H1 (cell line): ENCODE results near the gene MYL5. TPM values are rescaled to one million over a fixed set of nuclear protein-coding genes. Genes with fewer than 3 reads are reported as not detected.
"Not testable (repeated sequence)": the region's sequence is repeated elsewhere in the genome, so short reads cannot be mapped to it uniquely, and the experiment has no call there.

Source experiments
- CTCF ChIA-PET: fragments of 300-600 bp; sonication (Branson Sonifier 250); formaldehyde crosslinking; loops from one replicate; lab custom pipeline; 2021; ENCODE audit not compliant: partially characterized antibody; lab: Charles Lee
- POLR2A ChIA-PET: fragments of 300-600 bp; sonication (Branson Sonifier 250); formaldehyde crosslinking; loops from one replicate; lab custom pipeline; 2021; ENCODE audit warnings: inconsistent platforms; ENCODE audit not compliant: partially characterized antibody; lab: Charles Lee
- DNase-seq, 2 experiments: peaks; one replicate each; pipeline versions ENCODE4 v3.0.0 to v3.0.0-alpha.2; 2010 to 2022; ENCODE audit warnings: low spot score in 2 of 2, low read depth in 1 of 2, mixed read lengths in 1 of 2
- FAIRE-seq: peaks from 2 replicates; lab custom pipeline; 2011; peaks lifted over from hg19 to GRCh38; lab: Jason Lieb, UNC
- H2AFZ ChIP-seq: 2 replicates; pipeline ENCODE4 v1.8.1; 2012; ENCODE audit warnings: low read length, inconsistent platforms
- H2AK5ac ChIP-seq: 2 replicates; pipeline ENCODE4 v1.6.1; 2013; ENCODE audit warnings: low read depth, low read length
- H2BK120ac ChIP-seq: replicated peaks from 2 replicates; pipeline ENCODE3; 2013; ENCODE audit warnings: low read depth, low read length, inconsistent platforms
- H2BK12ac ChIP-seq: 2 replicates; pipeline ENCODE4 v1.6.1; 2013; ENCODE audit warnings: low read depth, low read length
- H2BK15ac ChIP-seq: 2 replicates; pipeline ENCODE4 v1.6.1; 2013; ENCODE audit warnings: low read length
- H2BK20ac ChIP-seq: 2 replicates; pipeline ENCODE4 v1.6.1; 2013; ENCODE audit warnings: low read length
- H2BK5ac ChIP-seq: 2 replicates; pipeline ENCODE4 v1.6.1; 2013; ENCODE audit warnings: low read depth, low read length
- H3K14ac ChIP-seq: 2 replicates; pipeline ENCODE4 v1.6.1; 2013; ENCODE audit warnings: inconsistent platforms; ENCODE audit not compliant: insufficient read length
- H3K18ac ChIP-seq: 2 replicates; pipeline ENCODE4 v1.6.1; 2013; ENCODE audit warnings: low read length; ENCODE audit errors: extremely low read depth
- H3K23ac ChIP-seq: 2 replicates; pipeline ENCODE4 v1.6.1; 2013; ENCODE audit warnings: inconsistent platforms; ENCODE audit not compliant: insufficient read length
- H3K23me2 ChIP-seq: 2 replicates; pipeline ENCODE4 v1.6.1; 2013; ENCODE audit warnings: low read depth, low read length
- H3K27ac ChIP-seq: 2 replicates; pipeline ENCODE4 v1.6.1; 2011; ENCODE audit warnings: low read depth, low read length, inconsistent platforms
- H3K27me3 ChIP-seq, 4 experiments: replicated peaks in 1 of 4; 1 replicate in 1 of 4; 2 replicates in 3 of 4; pipeline versions ENCODE4 v1.6.1 to v1.8.1; 2011 to 2013; ENCODE audit warnings: low read length in 3 of 4, mild to moderate bottlenecking in 3 of 4, inconsistent platforms in 2 of 4, mixed read lengths in 2 of 4, moderate library complexity in 1 of 4; ENCODE audit not compliant: control insufficient read depth in 3 of 4, insufficient read depth in 3 of 4; ENCODE audit errors: extremely low read depth in 1 of 4
- H3K36me3 ChIP-seq, 4 experiments: 2 replicates each; pipeline versions ENCODE4 v1.6.1 to v1.8.1; 2011 to 2013; ENCODE audit warnings: mild to moderate bottlenecking in 4 of 4, low read length in 3 of 4, moderate library complexity in 2 of 4, control low read depth in 1 of 4, inconsistent platforms in 1 of 4; ENCODE audit not compliant: insufficient read depth in 4 of 4, control insufficient read depth in 2 of 4
- H3K4ac ChIP-seq: replicated peaks from 2 replicates; pipeline ENCODE3; 2013; ENCODE audit warnings: low read length, low read depth, mixed read lengths, inconsistent platforms; ENCODE audit not compliant: insufficient read length
- H3K4me1 ChIP-seq, 4 experiments: replicated peaks in 1 of 4; 1 replicate in 1 of 4; 2 replicates in 3 of 4; pipeline versions ENCODE4 v1.6.1 to v1.8.1; 2011 to 2013; ENCODE audit warnings: low read length in 3 of 4, inconsistent platforms in 2 of 4, mixed read lengths in 1 of 4; ENCODE audit not compliant: insufficient read depth in 4 of 4, control insufficient read depth in 3 of 4
- H3K4me2 ChIP-seq, 2 experiments: 2 replicates each; pipeline versions ENCODE4 v1.6.1 to v1.8.1; 2011 to 2013; ENCODE audit warnings: low read depth in 2 of 2, low read length in 2 of 2, control low read depth in 1 of 2, inconsistent platforms in 1 of 2, mild to moderate bottlenecking in 1 of 2; ENCODE audit not compliant: insufficient read depth in 1 of 2
- H3K4me3 ChIP-seq, 4 experiments: fragments of 200-600, 300-600 bp in 1 of 4; sonication (generic), shearing (Covaris generic), sonication (Bioruptor Twin) in 1 of 4; 2 replicates each; pipeline versions ENCODE4 v1.5.1 to v1.8.1; 2011 to 2016; ENCODE audit warnings: low read length in 4 of 4, low read depth in 3 of 4, control low read depth in 2 of 4, inconsistent platforms in 2 of 4, mild to moderate bottlenecking in 2 of 4, mixed read lengths in 1 of 4, moderate library complexity in 1 of 4; ENCODE audit not compliant: insufficient read depth in 2 of 4; ENCODE audit errors: extremely low read depth in 1 of 4
- H3K56ac ChIP-seq: replicated peaks from 2 replicates; pipeline ENCODE3; 2013; ENCODE audit warnings: low read depth, mild to moderate bottlenecking, mixed read lengths, low read length, inconsistent platforms; ENCODE audit not compliant: insufficient read length
- H3K79me1 ChIP-seq: 2 replicates; pipeline ENCODE4 v1.6.1; 2013; ENCODE audit warnings: low read depth, low read length, control low read depth
- H3K79me2 ChIP-seq, 2 experiments: 2 replicates each; pipeline versions ENCODE4 v1.6.1 to v1.8.1; 2012 to 2013; ENCODE audit warnings: low read length in 2 of 2, mild to moderate bottlenecking in 2 of 2, inconsistent platforms in 1 of 2; ENCODE audit not compliant: insufficient read depth in 2 of 2, control insufficient read depth in 1 of 2
- H3K9ac ChIP-seq, 4 experiments: replicated peaks in 1 of 4; 1 replicate in 1 of 4; 2 replicates in 3 of 4; pipeline versions ENCODE4 v1.6.1 to v1.8.1; 2011 to 2013; ENCODE audit warnings: low read depth in 3 of 4, low read length in 3 of 4, control low read depth in 2 of 4, mild to moderate bottlenecking in 2 of 4, moderate library complexity in 2 of 4, inconsistent platforms in 1 of 4; ENCODE audit errors: extremely low read depth in 1 of 4
- H3K9me3 ChIP-seq, 2 experiments: 2 replicates each; pipeline versions ENCODE4 v1.6.1 to v1.8.1; 2012 to 2013; ENCODE audit warnings: mild to moderate bottlenecking in 2 of 2, moderate library complexity in 2 of 2, control low read depth in 1 of 2, inconsistent platforms in 1 of 2, low read depth in 1 of 2, low read length in 1 of 2, mixed read lengths in 1 of 2; ENCODE audit not compliant: insufficient read depth in 2 of 2
- H4K20me1 ChIP-seq, 2 experiments: replicated peaks in 1 of 2; 2 replicates each; pipeline versions ENCODE3 to v1.8.1; 2011 to 2013; ENCODE audit warnings: inconsistent platforms in 2 of 2, low read length in 2 of 2, mild to moderate bottlenecking in 1 of 2; ENCODE audit not compliant: insufficient read depth in 2 of 2, control insufficient read depth in 1 of 2
- H4K5ac ChIP-seq: 2 replicates; pipeline ENCODE4 v1.6.1; 2013; ENCODE audit warnings: low read length, low read depth, mixed read lengths, inconsistent platforms; ENCODE audit not compliant: insufficient read length
- H4K8ac ChIP-seq: 2 replicates; pipeline ENCODE4 v1.8.0; 2013; ENCODE audit warnings: mild to moderate bottlenecking, moderate library complexity, low read length, inconsistent platforms; ENCODE audit not compliant: insufficient read depth; ENCODE audit errors: extremely low read depth
- H4K91ac ChIP-seq: replicated peaks from 2 replicates; pipeline ENCODE3; 2013; ENCODE audit warnings: low read length, mixed read lengths, inconsistent platforms; ENCODE audit not compliant: insufficient read length
- CEBPB ChIP-seq: IDR thresholded peaks from 2 replicates; pipeline ENCODE4 v1.6.1; 2012; ENCODE audit warnings: low read depth, low read length
- KDM5A ChIP-seq: fragments of 200-600 bp; IDR thresholded peaks from 2 replicates; pipeline ENCODE4 v1.7.1; 2012; ENCODE audit warnings: mild to moderate bottlenecking, low read length, inconsistent platforms, mixed read lengths
- SIN3A ChIP-seq, 2 experiments: IDR thresholded peaks in 1 of 2; conservative IDR thresholded peaks in 1 of 2; 2 replicates each; pipeline ENCODE4 v1.6.1; 2011 to 2012; ENCODE audit warnings: low read length in 2 of 2, improper control_type of control experiment in 1 of 2, low read depth in 1 of 2, mild to moderate bottlenecking in 1 of 2
- TEAD4 ChIP-seq: IDR thresholded peaks from 2 replicates; pipeline ENCODE4 v1.6.1; 2012; ENCODE audit warnings: low read depth, low read length, inconsistent platforms, mixed read lengths
- WGBS, 2 experiments: shearing (Covaris generic) in 1 of 2; methylation state at CpG; one replicate each; pipeline versions ENCODE4 v1.1.6 to v1.1.7; 2013 to 2015; ENCODE audit warnings: low lambda C conversion rate in 2 of 2, mixed read lengths in 2 of 2, inconsistent platforms in 1 of 2, low coverage in 1 of 2, missing lambda C conversion rate in 1 of 2; ENCODE audit not compliant: insufficient replicate concordance in 2 of 2, insufficient coverage in 1 of 2, insufficient read length in 1 of 2; ENCODE audit errors: extremely low coverage in 1 of 2, missing lambda C conversion rate in 1 of 2; 5-methylcytosine and 5-hydroxymethylcytosine counted together
- polyA plus RNA-seq, 7 experiments: library from polyadenylated mRNA; depleted of rRNA in 3 of 7; stranded (reverse) in 5 of 7; unstranded in 2 of 7; fragments of >200 nt in 5 of 7; fragments of 200-250 nt in 2 of 7; gene quantifications; 1 replicate in 5 of 7; 2 replicates in 1 of 7; 4 replicates in 1 of 7; pipeline versions ENCODE4 v1.2.1 to v1.2.3, GENCODE V29; 2011 to 2013; ENCODE audit warnings: missing spikeins in 2 of 7, mixed read lengths in 2 of 7
- total RNA-seq: library from RNA; stranded (reverse); fragmentation: NEBNext Ultra II Directional; extraction: Animal tissue kit (Norgen Biotek cat#: 25700); gene quantifications from 2 replicates; pipeline ENCODE4 v1.2.1, GENCODE V29; 2021
- TF ChIP-seq, protein P1 (sequence below): IDR thresholded peaks from 2 replicates; pipeline ENCODE4 v1.6.1; 2011; ENCODE audit warnings: low read length, improper control_type of control experiment

MYL5 gene
- total and polyA plus RNA-seq, 2 of the 8 experiments (the other 6 are each of a cell fraction or from before 2014, with no cell fraction given) = 5.7 to 6.8 TPM

DNA sequence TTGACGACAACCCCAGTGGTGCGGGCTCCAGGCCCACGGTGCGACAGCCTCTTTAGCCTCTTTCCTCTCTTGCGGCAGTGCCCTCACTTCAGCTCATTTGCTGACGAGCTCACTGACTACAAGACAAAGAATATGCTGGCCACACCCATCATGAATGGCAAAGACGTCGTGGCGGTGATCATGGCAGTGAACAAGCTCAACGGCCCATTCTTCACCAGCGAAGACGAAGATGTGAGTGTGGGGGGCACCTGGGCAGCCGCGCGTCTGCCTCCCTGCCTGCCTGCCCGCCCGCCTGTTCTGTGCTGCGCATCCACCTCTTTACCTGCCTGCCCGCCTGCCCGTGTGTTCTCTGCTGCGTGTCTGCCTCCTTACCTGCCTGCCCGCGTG, 39.8 kb upstream of the MYL5 start (continued):
- TF ChIP-seq, protein P1, sequence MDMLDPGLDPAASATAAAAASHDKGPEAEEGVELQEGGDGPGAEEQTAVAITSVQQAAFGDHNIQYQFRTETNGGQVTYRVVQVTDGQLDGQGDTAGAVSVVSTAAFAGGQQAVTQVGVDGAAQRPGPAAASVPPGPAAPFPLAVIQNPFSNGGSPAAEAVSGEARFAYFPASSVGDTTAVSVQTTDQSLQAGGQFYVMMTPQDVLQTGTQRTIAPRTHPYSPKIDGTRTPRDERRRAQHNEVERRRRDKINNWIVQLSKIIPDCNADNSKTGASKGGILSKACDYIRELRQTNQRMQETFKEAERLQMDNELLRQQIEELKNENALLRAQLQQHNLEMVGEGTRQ = no peak
- no peak for TF ChIP-seq SIN3A (conservative IDR thresholded peaks at IDR 0.05 in 1 of 2, IDR thresholded peaks at IDR 0.05 in 1 of 2; ENCODE audit: low read depth in 1 of 2, low read length in 2 of 2)
- no peak for TF ChIP-seq CEBPB
- no peak for TF ChIP-seq TEAD4
- no peak for TF ChIP-seq KDM5A

DNA sequence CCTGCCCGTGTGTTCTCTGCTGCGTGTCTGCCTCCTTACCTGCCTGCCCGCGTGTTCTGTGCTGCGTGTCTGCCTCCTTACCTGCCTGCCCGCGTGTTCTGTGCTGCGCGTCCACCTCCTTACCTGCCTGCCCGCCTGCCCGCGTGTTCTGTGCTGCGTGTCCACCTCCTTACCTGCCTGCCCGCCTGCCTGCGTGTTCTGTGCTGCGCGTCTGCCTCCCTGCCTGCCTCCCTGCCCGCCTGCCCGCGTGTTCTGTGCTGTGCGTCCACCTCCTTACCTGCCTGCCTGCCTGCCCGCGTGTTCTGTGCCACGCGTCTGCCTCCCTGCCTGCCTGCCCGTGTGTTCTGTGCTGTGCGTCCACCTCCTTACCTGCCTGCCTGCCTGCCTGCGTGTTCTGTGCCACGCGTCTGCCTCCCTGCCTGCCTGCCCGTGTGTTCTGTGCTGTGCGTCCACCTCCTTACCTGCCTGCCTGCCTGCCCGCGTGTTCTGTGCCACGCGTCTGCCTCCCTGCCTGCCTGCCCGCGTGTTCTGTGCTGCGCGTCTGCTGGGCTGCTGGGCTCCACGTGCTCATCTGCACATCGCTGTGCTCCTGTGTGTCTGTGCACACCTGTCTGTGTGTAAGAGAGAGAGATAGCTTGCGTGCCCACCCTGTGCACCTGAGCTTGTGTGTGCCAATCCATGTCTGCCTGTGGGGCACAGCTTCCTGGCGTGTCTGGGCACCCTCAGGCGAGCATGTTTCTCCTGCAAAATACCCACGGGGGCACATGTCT, 39.1 kb upstream of the MYL5 start:
- H4K8ac ChIP-seq, H2BK15ac ChIP-seq, H3K27ac ChIP-seq, H3K79me1 ChIP-seq, H3K27me3 ChIP-seq, H3K14ac ChIP-seq, H3K56ac ChIP-seq, H4K20me1 ChIP-seq, DNase-seq, H3K4ac ChIP-seq, H3K4me1 ChIP-seq, H2BK20ac ChIP-seq, H2AFZ ChIP-seq, POLR2A ChIA-PET, H2BK120ac ChIP-seq, FAIRE-seq, H3K79me2 ChIP-seq, H2BK5ac ChIP-seq, H3K18ac ChIP-seq, H3K9ac ChIP-seq, H3K4me3 ChIP-seq, H3K23ac ChIP-seq, H4K5ac ChIP-seq, H2BK12ac ChIP-seq, H2AK5ac ChIP-seq, H3K36me3 ChIP-seq, H3K4me2 ChIP-seq, H3K23me2 ChIP-seq: not testable (repeated sequence)
- Histone ChIP-seq H4K91ac (peak overlapping the region; percentile 27), H3K9me3 (peaks cover 10 to 11% of the 10 kb centered on the region in 2 experiments; a peak in 3 of 4 replicates)
- 93% methylated on average over 42 of the region's 46 CpGs; no CpG with 5 or more reads in 1 of the 2 experiments for WGBS, 2 experiments
- CTCF ChIA-PET = interaction anchor here (0.8 to 1.1 kb wide), 3 partner anchors 33 to 95 kb away, joined by 3 to 4 read pairs (median 4); no protein-coding TSS in a partner anchor
